Keratinocyte (primary cell): ENCODE results near the gene MYL5.

Source experiments
- CTCF ChIP-seq, 3 experiments: IDR thresholded peaks in 1 of 3; conservative IDR thresholded peaks in 1 of 3; optimal IDR thresholded peaks in 1 of 3; 2 replicates in 2 of 3; 3 replicates in 1 of 3; pipeline versions ENCODE3 to v1.5.1; 2011; ENCODE audit warnings: low read length in 3 of 3, mild to moderate bottlenecking in 3 of 3, moderate library complexity in 2 of 3, control low read depth in 1 of 3, inconsistent platforms in 1 of 3; ENCODE audit not compliant: insufficient read depth in 2 of 3; ENCODE audit errors: extremely low read depth in 1 of 3
- EZH2 ChIP-seq: IDR thresholded peaks from one replicate; pipeline ENCODE4 v1.6.1; 2012; ENCODE audit warnings: inconsistent platforms, mild to moderate bottlenecking, low read length, moderate library complexity

GRCh38 chr4:680091-680490, 5.7 kb downstream of the MYL5 start:
- TF ChIP-seq CTCF (optimal IDR thresholded peaks at IDR 0.05 in 1 of 3, IDR thresholded peaks at IDR 0.05 in 1 of 3, conservative IDR thresholded peaks at IDR 0.05 in 1 of 3; ENCODE audit: extremely low read depth in 1 of 3, insufficient read depth in 2 of 3, low read length in 3 of 3) (no peak), EZH2 (no peak)
